ENCODE measurements around the gene IL21R. TPM values are rescaled to one million over a fixed set of nuclear protein-coding genes. Genes with fewer than 3 reads are reported as not detected.

The IL21R gene
- total RNA-seq, 2 donors from 2014 or later = 0.40 to 1.0 TPM

GRCh38 chr16:27489906-27490305, 87.9 kb downstream of the IL21R start:
- ATAC-seq (no peak), DNase-seq (no peak)
- intact Hi-C loops (cut with DNase I, micrococcal nuclease) = no loop called here

DNA sequence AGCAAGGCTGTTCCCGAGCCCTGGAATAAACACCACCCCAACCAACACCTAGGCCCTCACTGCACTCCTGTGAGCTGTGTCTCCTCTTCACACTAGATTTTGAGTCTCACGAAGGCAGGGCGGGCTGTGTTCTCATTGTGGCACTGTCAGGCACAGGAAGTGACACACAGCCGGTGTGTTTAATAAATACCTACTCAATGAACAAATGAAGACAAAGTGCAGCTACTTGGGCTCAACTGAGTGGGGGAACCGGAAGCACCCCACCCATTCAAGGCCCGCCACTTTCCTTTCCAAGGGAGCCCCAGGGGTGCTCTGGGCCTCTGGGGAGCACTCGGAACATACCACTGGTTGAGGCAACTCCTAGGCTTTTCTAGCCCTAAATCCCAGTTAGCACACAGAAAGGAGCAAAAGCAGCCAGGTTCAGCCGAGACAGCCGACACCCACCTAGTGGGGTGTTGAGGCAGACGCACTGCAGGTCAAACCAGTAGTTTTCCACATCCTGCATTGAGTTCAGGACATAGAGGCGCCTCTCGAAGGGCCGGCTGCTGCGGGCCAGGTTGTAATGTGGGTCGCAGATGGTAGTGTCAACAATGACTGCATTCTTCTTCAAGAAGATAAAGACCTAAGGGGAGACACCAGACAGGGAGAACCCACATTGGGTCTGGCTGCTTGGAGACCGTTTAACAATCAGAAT, 90.1 kb downstream of the IL21R start:
- DNase-seq = no peak
- intact Hi-C loops (cut with DNase I, micrococcal nuclease) = no loop called here
- ATAC-seq = no peak

DNA sequence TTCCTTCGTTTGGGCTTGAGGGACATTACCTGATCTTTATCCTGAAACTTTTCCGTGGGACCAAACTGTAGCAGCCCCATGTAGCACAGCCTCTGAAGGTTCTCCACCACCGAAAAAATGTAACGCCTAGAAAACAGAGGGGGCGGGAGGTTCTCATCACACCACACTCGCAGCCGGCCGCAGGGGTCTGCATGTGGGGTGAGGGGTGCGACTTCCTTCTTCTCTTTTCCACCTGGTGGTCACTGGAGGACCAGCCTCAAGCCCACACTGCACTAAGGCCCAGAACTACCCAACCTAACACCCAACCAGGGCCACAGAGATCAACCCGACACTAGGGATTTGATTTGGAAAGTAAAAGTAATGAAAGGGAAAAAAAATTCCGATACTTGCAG, 90.6 kb downstream of the IL21R start:
- intact Hi-C loops (cut with DNase I, micrococcal nuclease) = no loop called here
- ATAC-seq = no peak

DNA sequence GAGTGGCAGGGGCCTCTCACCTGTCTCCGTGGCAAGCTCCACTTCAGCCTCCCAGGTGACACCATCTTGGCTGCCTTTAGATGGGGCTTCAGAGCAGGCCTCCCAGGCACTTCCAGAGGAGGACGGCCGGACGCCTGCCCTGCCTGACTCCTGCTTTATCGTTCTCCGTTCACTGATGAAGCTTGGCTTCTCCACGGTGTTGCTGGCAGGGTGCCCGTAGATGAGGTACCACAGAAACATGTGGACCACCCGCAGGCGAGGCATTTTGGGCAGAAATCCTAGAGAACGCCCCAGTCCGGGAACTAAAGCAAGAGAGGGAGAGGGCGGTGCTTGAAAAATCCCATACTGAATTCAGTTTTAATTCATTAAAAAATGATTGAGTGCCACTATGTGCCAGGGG, 93.2 kb downstream of the IL21R start:
- DNase-seq = no peak
- no peak for ATAC-seq

More for the DNA sequence above, 90.6 kb downstream of the IL21R start:
- DNase-seq = no peak

GRCh38 chr16:27498031-27498825, 96.3 kb downstream of the IL21R start:
- no peak for DNase-seq
- no peak for ATAC-seq
- intact Hi-C loops (cut with DNase I, micrococcal nuclease) = no loop called here

More for the DNA sequence above, 93.2 kb downstream of the IL21R start:
- intact Hi-C loops (cut with DNase I, micrococcal nuclease) = no loop called here

DNA sequence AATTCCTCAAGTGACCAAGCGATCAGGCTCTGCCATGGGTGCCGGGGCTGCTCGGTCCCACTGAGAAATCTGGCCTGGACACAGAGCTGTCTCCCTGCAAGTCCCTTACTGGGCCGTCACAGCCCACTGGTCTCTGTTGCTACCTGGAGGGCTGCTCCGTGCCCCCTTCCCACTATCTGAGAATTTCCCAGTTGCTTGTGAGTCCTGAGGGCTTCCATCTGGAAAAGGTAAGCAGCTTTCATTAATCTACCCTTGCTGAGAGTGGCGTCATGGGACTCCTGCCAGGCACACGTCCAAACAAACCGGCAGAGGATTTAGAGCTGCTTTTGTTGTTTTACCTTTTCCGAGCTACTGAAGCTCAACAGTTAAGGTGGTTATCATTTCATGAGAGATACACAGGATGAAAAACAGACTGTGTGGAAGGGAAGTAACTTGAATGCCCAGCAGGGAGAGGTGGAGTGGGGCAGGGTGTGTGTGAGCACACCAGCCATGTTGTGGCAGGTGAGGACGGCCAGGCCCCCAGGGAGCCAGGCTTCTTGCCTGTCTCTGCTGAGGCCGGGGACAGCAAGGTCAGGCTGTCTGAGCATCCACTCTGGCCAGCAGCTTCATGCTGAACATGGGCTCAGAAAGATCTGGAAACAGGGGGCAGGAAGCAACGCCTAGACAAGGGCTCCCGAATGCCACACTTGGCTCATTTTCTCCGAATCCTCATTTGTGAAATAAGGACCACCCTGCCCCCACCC, 97.1 kb downstream of the IL21R start:
- intact Hi-C loops (cut with DNase I, micrococcal nuclease) = no loop called here
- no peak for DNase-seq

GRCh38 chr16:27499659-27500055, 97.7 kb downstream of the IL21R start:
- ATAC-seq = no peak
- intact Hi-C loops (cut with DNase I, micrococcal nuclease) = no loop called here
- no peak for DNase-seq

More for the DNA sequence above, 97.1 kb downstream of the IL21R start:
- ATAC-seq = no peak

- intact Hi-C loops (cut with DNase I, micrococcal nuclease) = no loop called here
- DNase-seq = no peak
- ATAC-seq = no peak
Observed at GRCh38 chr16:27500801-27501200, 98.8 kb downstream of the IL21R start.

Other genes with a start within 250 kb of the IL21R start
- 1 to 10 TPM; 8.8 to 9.6 TPM for gene KDM8, start 198.6 kb upstream of the IL21R start, total RNA-seq
- gene NSMCE1, start 133.4 kb upstream of the IL21R start, total RNA-seq = 10 to 100 TPM; 44.4 to 44.7 TPM
- gene IL4R, start 88.2 kb upstream of the IL21R start, total RNA-seq = 100 to 1,000 TPM; 118 to 140 TPM
- gene GTF3C1, start 147.7 kb downstream of the IL21R start, total RNA-seq = 10 to 100 TPM; 45.8 to 48.8 TPM
- gene KATNIP, start 148.0 kb downstream of the IL21R start, total RNA-seq = 10 to 100 TPM; 30.2 to 38.7 TPM

Measured in left colon (tissue), 2 donors.